SK-N-SH treated with all-trans-retinoic acid at 6 μM for 48 hours (cell line): ENCODE data around the gene LPAR5.

Experiments used
- ATAC-seq: fragments of 200-7000 bp; cut with Tn5 transposase; 3 replicates; pipeline ENCODE4 v1.9.1; 2020; ENCODE audit warnings: mild to moderate bottlenecking, moderate library complexity
- ARNTL ChIP-seq: fragments of 450-650 bp; formaldehyde crosslinking; IDR thresholded peaks from 2 replicates; pipeline ENCODE4 v1.5.0; 2020; ENCODE audit warnings: low read depth, mild to moderate bottlenecking, moderate library complexity, borderline replicate concordance
- BACH2 ChIP-seq: fragments of 250-450 bp; sonication (Bioruptor Pico); IDR thresholded peaks from 2 replicates; pipeline ENCODE4 v1.9.0; 2021; ENCODE audit warnings: mild to moderate bottlenecking, borderline replicate concordance
- CREB5 ChIP-seq: fragments of 250-450 bp; sonication (Bioruptor Pico); IDR thresholded peaks from 2 replicates; pipeline ENCODE4 v1.5.1; 2020; ENCODE audit warnings: low read depth, mild to moderate bottlenecking, moderate library complexity
- CSRNP3 ChIP-seq: fragments of 250-450 bp; sonication (Bioruptor Pico); IDR thresholded peaks from 2 replicates; pipeline ENCODE4 v1.5.1; 2021; ENCODE audit warnings: mild to moderate bottlenecking, moderate library complexity
- ESRRG ChIP-seq: fragments of 250-450 bp; sonication (Bioruptor Pico); IDR thresholded peaks from 2 replicates; pipeline ENCODE4 v1.6.1; 2021; ENCODE audit warnings: mild to moderate bottlenecking
- GLIS3 ChIP-seq: fragments of 250-450 bp; sonication (Bioruptor Pico); IDR thresholded peaks from 2 replicates; pipeline ENCODE4 v1.5.0; 2020; ENCODE audit warnings: mild to moderate bottlenecking, moderate library complexity
- ISL1 ChIP-seq: fragments of 250-450 bp; sonication (Bioruptor Pico); IDR thresholded peaks from 2 replicates; pipeline ENCODE4 v2.1.2; 2022; ENCODE audit warnings: mild to moderate bottlenecking, moderate library complexity
- OSR1 ChIP-seq: fragments of 250-450 bp; sonication (Bioruptor Pico); IDR thresholded peaks from 2 replicates; pipeline ENCODE4 v1.8.0; 2022; ENCODE audit warnings: moderate library complexity, mild to moderate bottlenecking, inconsistent platforms
- PATZ1 ChIP-seq: fragments of 250-450 bp; sonication (Bioruptor Pico); IDR thresholded peaks from 2 replicates; pipeline ENCODE4 v1.8.0; 2020; ENCODE audit warnings: mild to moderate bottlenecking, moderate library complexity, borderline replicate concordance
- POU6F1 ChIP-seq: fragments of 250-450 bp; sonication (Bioruptor Pico); IDR thresholded peaks from 2 replicates; pipeline ENCODE4 v1.8.0; 2021; ENCODE audit warnings: low read depth, mild to moderate bottlenecking, moderate library complexity, borderline replicate concordance
- SNAI2 ChIP-seq: fragments of 250-450 bp; sonication (Bioruptor Pico); IDR thresholded peaks from 2 replicates; pipeline ENCODE4 v1.5.0; 2020; ENCODE audit warnings: mild to moderate bottlenecking, moderate library complexity
- TCF4 ChIP-seq: fragments of 250-450 bp; sonication (Bioruptor Pico); IDR thresholded peaks from 2 replicates; pipeline ENCODE4 v1.8.0; 2021; ENCODE audit warnings: mild to moderate bottlenecking, moderate library complexity, borderline replicate concordance
- TSHZ2 ChIP-seq: fragments of 250-450 bp; sonication (Bioruptor Pico); IDR thresholded peaks from 2 replicates; pipeline ENCODE4 v1.5.0; 2020; ENCODE audit warnings: mild to moderate bottlenecking, moderate library complexity
- ZC3H10 ChIP-seq: fragments of 250-450 bp; sonication (Bioruptor Pico); IDR thresholded peaks from 2 replicates; pipeline ENCODE4 v1.5.1; 2021; ENCODE audit warnings: mild to moderate bottlenecking, moderate library complexity
- ZFP3 ChIP-seq: fragments of 250-450 bp; sonication (Bioruptor Pico); IDR thresholded peaks from 2 replicates; pipeline ENCODE4 v1.5.0; 2020; ENCODE audit warnings: mild to moderate bottlenecking, moderate library complexity
- ZNF565 ChIP-seq: fragments of 450-650 bp; formaldehyde crosslinking; conservative IDR thresholded peaks from 2 replicates; pipeline ENCODE4 v1.5.0; 2020; ENCODE audit warnings: low read depth, mild to moderate bottlenecking, moderate library complexity
- ZNF70 ChIP-seq: fragments of 450-650 bp; formaldehyde crosslinking; IDR thresholded peaks from 2 replicates; pipeline ENCODE4 v1.5.0; 2020; ENCODE audit warnings: mild to moderate bottlenecking, moderate library complexity
- ZNF8 ChIP-seq: fragments of 450-650 bp; formaldehyde crosslinking; IDR thresholded peaks from 2 replicates; pipeline ENCODE4 v1.5.0; 2020; ENCODE audit warnings: mild to moderate bottlenecking, moderate library complexity

The LPAR5 gene

GRCh38 chr12:6620885-6621274, 14.9 kb downstream of the LPAR5 start:
- no peak for ATAC-seq
- TF ChIP-seq TCF4 (CRISPR knock-in tag) (no peak), ZC3H10 (CRISPR knock-in tag) (no peak), ESRRG (CRISPR knock-in tag) (no peak), ZFP3 (CRISPR knock-in tag) (no peak), ISL1 (CRISPR knock-in tag) (no peak), ZNF565 (CRISPR knock-in tag) (no peak), OSR1 (CRISPR knock-in tag) (no peak), POU6F1 (CRISPR knock-in tag) (no peak), ZNF8 (CRISPR knock-in tag) (no peak), ARNTL (CRISPR knock-in tag) (no peak)
- TF ChIP-seq, all 23 proteins: peak for 0

GRCh38 chr12:6620137-6620884, 15.4 kb downstream of the LPAR5 start:
- ATAC-seq = no peak
- TF ChIP-seq ESRRG (CRISPR knock-in tag) (no peak), TCF4 (CRISPR knock-in tag) (no peak), GLIS3 (no peak), CSRNP3 (no peak), ZNF8 (CRISPR knock-in tag) (no peak), TSHZ2 (CRISPR knock-in tag) (no peak)

GRCh38 chr12:6618483-6619225, 17.1 kb downstream of the LPAR5 start:
- no peak for ATAC-seq
- TF ChIP-seq CSRNP3 = no peak
- no peak for TF ChIP-seq TCF4 (CRISPR knock-in tag)
- no peak for TF ChIP-seq ZNF565 (CRISPR knock-in tag)
- TF ChIP-seq ZNF8 (CRISPR knock-in tag) = no peak
- no peak for TF ChIP-seq ZC3H10 (CRISPR knock-in tag)
- no peak for TF ChIP-seq ZNF70 (CRISPR knock-in tag)
- no peak for TF ChIP-seq ISL1 (CRISPR knock-in tag)
- no peak for TF ChIP-seq ZFP3 (CRISPR knock-in tag)
- TF ChIP-seq TSHZ2 (CRISPR knock-in tag) = no peak
- TF ChIP-seq GLIS3 = no peak
- TF ChIP-seq SNAI2 = no peak
- TF ChIP-seq PATZ1 (CRISPR knock-in tag) = no peak
- TF ChIP-seq BACH2 (CRISPR knock-in tag) = no peak
- no peak for TF ChIP-seq CREB5
- no peak for TF ChIP-seq POU6F1 (CRISPR knock-in tag)
